Measurements from ENCODE around the gene PRPF6.
A peak's percentile ranks its signal among the peaks of the same experiment; 100 is the strongest.
"Not testable (repeated sequence)": the region's sequence is repeated elsewhere in the genome, so short reads cannot be mapped to it uniquely, and the experiment has no call there.

The PRPF6 gene

GRCh38 chr20:63946986-63947637, 33.8 kb upstream of the PRPF6 start:
- no peak for DNase-seq

- no peak for DNase-seq
Measured at GRCh38 chr20:63947638-63948456, 33.1 kb upstream of the PRPF6 start.

GRCh38 chr20:63950701-63951397, 30.1 kb upstream of the PRPF6 start:
- DNase-seq = no peak

- DNase-seq = no peak
Measured at GRCh38 chr20:63951398-63952209, 29.3 kb upstream of the PRPF6 start.

GRCh38 chr20:63952210-63952535, 28.8 kb upstream of the PRPF6 start:
- DNase-seq = no peak

- no peak for DNase-seq
Measured at GRCh38 chr20:63952769-63953168, 28.2 kb upstream of the PRPF6 start.

GRCh38 chr20:63953764-63954429, 27.0 kb upstream of the PRPF6 start:
- no peak for DNase-seq

- no peak for DNase-seq
Measured at GRCh38 chr20:63955281-63955826, 25.6 kb upstream of the PRPF6 start.

- DNase-seq = peak; percentile 86
Measured at GRCh38 chr20:63955827-63956663, 24.9 kb upstream of the PRPF6 start, which contains the start of gene UCKL1. UCKL1 (minus strand) TSS chr20:63956416; CDS start chr20:63956372, 44 bp downstream.

GRCh38 chr20:63956664-63957003, 24.3 kb upstream of the PRPF6 start:
- DNase-seq = no peak

- DNase-seq = peak; percentile 90
Measured at GRCh38 chr20:63957004-63957689, 23.8 kb upstream of the PRPF6 start.

- peak; percentile 89 for DNase-seq
Measured at GRCh38 chr20:63957690-63958441, 23.1 kb upstream of the PRPF6 start.

GRCh38 chr20:63958471-63958870, 22.5 kb upstream of the PRPF6 start:
- no peak for DNase-seq

GRCh38 chr20:63958964-63959698, 21.8 kb upstream of the PRPF6 start:
- DNase-seq = no peak

GRCh38 chr20:63959699-63960075, 21.2 kb upstream of the PRPF6 start:
- DNase-seq = no peak

- DNase-seq = not testable (repeated sequence)
Measured at GRCh38 chr20:63960654-63961621, 20.0 kb upstream of the PRPF6 start.

- no peak for DNase-seq
Measured at GRCh38 chr20:63961664-63962425, 19.1 kb upstream of the PRPF6 start.
